DOHH2 (cell line): ENCODE results near the gene TTC7B.

Experiments
- EZH2phosphoT487 ChIP-seq: fragments of 200-600 bp; sonication (generic); IDR thresholded peaks from 2 replicates; pipeline ENCODE4 v1.6.1; 2017; ENCODE audit warnings: borderline replicate concordance, mild to moderate bottlenecking, antibody characterized with exemption, low read length, moderate library complexity, mixed read lengths
- TF ChIP-seq, protein P1 (sequence below): fragments of 200-600 bp; sonication (generic); IDR thresholded peaks from one replicate; pipeline ENCODE4 v1.5.1; 2014; ENCODE audit warnings: antibody characterized with exemption, mild to moderate bottlenecking, low read depth, low read length; ENCODE audit not compliant: poor library complexity, severe bottlenecking

- TF ChIP-seq, protein P1, sequence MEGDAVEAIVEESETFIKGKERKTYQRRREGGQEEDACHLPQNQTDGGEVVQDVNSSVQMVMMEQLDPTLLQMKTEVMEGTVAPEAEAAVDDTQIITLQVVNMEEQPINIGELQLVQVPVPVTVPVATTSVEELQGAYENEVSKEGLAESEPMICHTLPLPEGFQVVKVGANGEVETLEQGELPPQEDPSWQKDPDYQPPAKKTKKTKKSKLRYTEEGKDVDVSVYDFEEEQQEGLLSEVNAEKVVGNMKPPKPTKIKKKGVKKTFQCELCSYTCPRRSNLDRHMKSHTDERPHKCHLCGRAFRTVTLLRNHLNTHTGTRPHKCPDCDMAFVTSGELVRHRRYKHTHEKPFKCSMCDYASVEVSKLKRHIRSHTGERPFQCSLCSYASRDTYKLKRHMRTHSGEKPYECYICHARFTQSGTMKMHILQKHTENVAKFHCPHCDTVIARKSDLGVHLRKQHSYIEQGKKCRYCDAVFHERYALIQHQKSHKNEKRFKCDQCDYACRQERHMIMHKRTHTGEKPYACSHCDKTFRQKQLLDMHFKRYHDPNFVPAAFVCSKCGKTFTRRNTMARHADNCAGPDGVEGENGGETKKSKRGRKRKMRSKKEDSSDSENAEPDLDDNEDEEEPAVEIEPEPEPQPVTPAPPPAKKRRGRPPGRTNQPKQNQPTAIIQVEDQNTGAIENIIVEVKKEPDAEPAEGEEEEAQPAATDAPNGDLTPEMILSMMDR, result no peak
- no peak for TF ChIP-seq EZH2phosphoT487
Measured at GRCh38 chr14:90593254-90594040, 222.8 kb downstream of the TTC7B start.
